GM13976 (cell line): ENCODE data around the gene SLC26A9.

Experiments
- DNase-seq: peaks from one replicate; pipeline ENCODE4 v3.0.0; 2012; ENCODE audit warnings: low spot score
- in situ Hi-C: fragments of 300-500 bp; cut with MboI; formaldehyde crosslinking; loops from one replicate; pipeline ENCODE4 v1.12.0; 2022; ENCODE audit warnings: low sequenced_read_pairs, mixed read lengths, inconsistent platforms; ENCODE audit not compliant: unreplicated experiment
- TF ChIP-seq, protein P1 (sequence below): IDR thresholded peaks from 2 replicates; pipeline ENCODE4 v1.5.1; 2012; ENCODE audit warnings: borderline replicate concordance, mild to moderate bottlenecking; ENCODE audit not compliant: insufficient read depth; ENCODE audit errors: extremely low read depth, missing control alignments, control extremely low read depth

Gene SLC26A9, protein sequence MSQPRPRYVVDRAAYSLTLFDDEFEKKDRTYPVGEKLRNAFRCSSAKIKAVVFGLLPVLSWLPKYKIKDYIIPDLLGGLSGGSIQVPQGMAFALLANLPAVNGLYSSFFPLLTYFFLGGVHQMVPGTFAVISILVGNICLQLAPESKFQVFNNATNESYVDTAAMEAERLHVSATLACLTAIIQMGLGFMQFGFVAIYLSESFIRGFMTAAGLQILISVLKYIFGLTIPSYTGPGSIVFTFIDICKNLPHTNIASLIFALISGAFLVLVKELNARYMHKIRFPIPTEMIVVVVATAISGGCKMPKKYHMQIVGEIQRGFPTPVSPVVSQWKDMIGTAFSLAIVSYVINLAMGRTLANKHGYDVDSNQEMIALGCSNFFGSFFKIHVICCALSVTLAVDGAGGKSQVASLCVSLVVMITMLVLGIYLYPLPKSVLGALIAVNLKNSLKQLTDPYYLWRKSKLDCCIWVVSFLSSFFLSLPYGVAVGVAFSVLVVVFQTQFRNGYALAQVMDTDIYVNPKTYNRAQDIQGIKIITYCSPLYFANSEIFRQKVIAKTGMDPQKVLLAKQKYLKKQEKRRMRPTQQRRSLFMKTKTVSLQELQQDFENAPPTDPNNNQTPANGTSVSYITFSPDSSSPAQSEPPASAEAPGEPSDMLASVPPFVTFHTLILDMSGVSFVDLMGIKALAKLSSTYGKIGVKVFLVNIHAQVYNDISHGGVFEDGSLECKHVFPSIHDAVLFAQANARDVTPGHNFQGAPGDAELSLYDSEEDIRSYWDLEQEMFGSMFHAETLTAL

DNA sequence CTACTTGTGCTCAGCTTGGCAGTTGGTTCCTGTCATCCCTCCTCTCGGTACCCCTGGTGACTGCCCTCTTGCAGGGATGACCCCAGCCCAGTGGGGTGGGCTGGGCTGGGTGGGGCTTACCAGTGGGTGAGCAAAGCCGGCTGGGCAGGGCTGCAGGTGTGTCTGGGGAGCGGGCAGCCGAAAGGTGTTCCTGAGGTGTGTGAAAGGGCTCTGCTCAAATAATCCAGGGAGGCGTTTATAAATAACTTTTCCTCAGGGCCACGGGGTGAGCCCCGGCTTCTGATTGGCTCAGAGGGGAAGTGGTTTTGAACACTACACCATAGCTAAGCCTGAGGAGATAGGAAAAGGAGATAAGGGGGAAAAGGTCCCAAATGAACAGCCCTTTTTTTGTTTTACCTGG is at the start of gene SLC26A9:
Gene SLC26A9 (minus strand): TSS at position 212 of the 400 bp plus-strand sequence. CDS start 7,636 bp downstream, outside the sequence.
- in situ Hi-C loops, result no loop called here
- no peak for DNase-seq
- TF ChIP-seq, protein P1, sequence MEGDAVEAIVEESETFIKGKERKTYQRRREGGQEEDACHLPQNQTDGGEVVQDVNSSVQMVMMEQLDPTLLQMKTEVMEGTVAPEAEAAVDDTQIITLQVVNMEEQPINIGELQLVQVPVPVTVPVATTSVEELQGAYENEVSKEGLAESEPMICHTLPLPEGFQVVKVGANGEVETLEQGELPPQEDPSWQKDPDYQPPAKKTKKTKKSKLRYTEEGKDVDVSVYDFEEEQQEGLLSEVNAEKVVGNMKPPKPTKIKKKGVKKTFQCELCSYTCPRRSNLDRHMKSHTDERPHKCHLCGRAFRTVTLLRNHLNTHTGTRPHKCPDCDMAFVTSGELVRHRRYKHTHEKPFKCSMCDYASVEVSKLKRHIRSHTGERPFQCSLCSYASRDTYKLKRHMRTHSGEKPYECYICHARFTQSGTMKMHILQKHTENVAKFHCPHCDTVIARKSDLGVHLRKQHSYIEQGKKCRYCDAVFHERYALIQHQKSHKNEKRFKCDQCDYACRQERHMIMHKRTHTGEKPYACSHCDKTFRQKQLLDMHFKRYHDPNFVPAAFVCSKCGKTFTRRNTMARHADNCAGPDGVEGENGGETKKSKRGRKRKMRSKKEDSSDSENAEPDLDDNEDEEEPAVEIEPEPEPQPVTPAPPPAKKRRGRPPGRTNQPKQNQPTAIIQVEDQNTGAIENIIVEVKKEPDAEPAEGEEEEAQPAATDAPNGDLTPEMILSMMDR, result no peak

DNA sequence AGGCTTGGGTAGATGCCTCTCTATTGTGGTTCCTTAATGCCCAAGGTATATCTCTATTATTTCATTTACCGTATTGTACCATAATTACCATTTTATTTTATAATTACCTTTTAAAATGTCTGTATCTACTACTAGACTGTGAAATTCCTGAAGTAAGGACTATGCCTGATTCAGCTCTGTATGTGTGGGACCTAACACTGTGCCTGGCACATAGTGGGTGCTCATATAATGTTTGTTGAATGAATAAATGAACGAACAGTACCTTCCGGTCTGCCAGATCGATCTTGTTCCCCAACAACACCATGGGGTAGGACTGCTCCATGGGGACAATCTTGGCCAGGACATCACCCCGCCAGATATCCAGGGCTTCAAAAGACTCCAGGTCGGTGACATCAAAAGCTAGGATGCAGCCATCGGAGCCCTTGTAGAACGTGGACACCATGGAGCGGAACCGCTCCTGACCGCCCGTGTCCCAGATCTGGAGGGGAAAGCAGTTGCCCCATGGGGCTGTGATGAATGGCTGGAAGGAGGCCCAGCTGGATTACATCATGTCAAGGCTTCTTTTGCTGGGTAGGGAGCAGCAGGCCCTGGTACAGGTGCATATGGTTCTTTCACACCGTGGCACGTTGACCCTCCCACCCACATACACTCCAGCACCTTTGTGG is 49.1 kb upstream of the SLC26A9 start:
- TF ChIP-seq, protein P1, result no peak
- in situ Hi-C loops, result no loop called here
- DNase-seq, result no peak

DNA sequence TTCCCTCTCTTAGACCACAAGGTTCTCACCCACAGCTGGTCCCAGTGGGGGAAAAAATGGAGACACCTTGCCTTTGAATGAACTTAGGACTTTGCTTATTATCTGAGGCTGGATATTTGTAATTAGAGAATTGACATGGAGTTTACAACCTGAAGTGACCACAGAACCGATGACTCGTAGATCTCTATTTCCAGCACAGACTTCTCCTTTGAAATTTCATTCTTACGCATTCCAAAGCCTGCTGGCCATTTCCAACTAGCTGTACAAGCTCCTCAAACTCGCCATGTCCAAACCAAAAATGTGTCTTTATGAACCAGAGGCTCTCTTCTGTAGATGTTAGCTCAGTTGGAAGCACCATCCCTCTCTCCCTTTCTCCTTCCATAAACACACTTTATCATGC is 48.0 kb upstream of the SLC26A9 start:
- TF ChIP-seq, protein P1, result no peak
- DNase-seq, result no peak
- in situ Hi-C loops, result no loop called here

DNA sequence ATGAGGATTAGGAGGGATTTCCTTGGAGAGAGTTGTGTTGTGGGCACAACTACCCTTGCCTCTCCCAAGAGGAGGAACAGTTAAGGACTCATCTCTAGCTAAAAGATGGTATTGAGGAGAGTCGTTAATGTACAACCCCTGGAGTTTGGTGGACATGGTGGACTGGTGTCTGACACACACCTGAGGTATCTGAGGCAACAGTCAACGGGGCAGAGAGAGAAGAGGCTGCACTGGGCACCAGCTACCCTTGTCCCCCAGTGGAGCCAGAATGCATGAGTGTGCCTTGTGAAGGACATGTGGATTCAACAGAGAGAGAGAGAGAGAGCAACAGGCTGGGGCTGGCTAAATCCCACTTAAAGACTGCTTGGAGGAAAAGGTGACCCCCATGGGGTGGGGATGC is 47.0 kb upstream of the SLC26A9 start:
- no peak for DNase-seq
- TF ChIP-seq, protein P1, result no peak
- in situ Hi-C loops, result no loop called here

DNA sequence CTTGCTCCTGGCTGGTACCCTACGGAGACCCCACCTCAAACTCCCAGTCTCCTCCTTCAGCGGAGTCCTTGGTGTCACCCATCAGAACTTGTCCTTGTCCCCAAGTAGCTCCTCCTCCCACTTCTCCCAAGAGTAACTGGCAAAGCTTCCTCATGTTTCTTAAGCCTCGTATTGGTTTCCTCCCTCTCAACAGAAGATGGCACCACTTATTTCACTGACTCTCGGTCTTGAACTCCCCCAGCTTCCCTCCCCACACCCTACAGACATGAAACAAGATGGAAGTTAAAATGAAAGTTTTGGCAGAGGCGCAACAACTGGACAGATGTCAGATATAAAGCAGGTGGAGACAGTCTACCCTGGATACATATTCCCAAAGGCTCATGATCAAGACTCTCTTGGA is 46.5 kb upstream of the SLC26A9 start:
- DNase-seq, result no peak
- TF ChIP-seq, protein P1, result no peak
- in situ Hi-C loops, result loop anchor here (10.0 kb wide), 1 partner anchor 115 kb away; no protein-coding TSS in a partner anchor

DNA sequence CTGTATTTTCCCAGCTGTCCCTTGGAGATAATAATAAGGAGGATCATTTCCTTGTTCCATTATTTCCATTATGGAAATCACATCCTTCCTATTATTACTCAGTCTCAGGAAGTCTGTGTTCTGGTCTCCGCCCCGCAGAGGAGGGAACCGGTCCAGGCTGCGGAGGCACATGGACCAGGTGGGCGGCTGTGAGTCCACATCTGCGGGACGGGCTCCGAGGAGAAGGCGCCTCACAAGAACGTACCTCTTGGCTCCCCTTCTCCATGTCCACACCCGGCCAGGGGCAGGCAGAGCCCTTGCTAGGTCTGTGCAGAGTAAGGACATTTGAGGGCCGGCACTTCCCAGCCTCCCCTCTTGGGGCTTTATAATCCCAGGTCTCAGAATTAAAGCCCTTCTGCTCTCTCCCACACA is 45.3 kb upstream of the SLC26A9 start:
- TF ChIP-seq, protein P1, result no peak
- in situ Hi-C loops, result loop anchor here (10.0 kb wide), 1 partner anchor 116 kb away; no protein-coding TSS in a partner anchor
- no peak for DNase-seq
